GM11168 (cell line): Measurements from ENCODE around the gene BIN1.

Source experiments
- in situ Hi-C: fragments of 300-500 bp; cut with MboI; formaldehyde crosslinking; loops from one replicate; pipeline ENCODE4 v1.12.0; 2022; ENCODE audit warnings: low sequenced_read_pairs; ENCODE audit not compliant: unreplicated experiment

The BIN1 gene

GRCh38 chr2:127052057-127052770, 54.7 kb downstream of the BIN1 start:
- in situ Hi-C loops, result no loop called here

- in situ Hi-C loops, result no loop called here
These were observed 55.6 kb downstream of the BIN1 start for GRCh38 chr2:127051116-127052056.

GRCh38 chr2:127050803-127051115, 56.2 kb downstream of the BIN1 start:
- in situ Hi-C loops, result no loop called here

- in situ Hi-C loops, result no loop called here
These were observed 56.8 kb downstream of the BIN1 start for GRCh38 chr2:127049927-127050802.

GRCh38 chr2:127048969-127049897, 57.7 kb downstream of the BIN1 start:
- in situ Hi-C loops, result no loop called here

- in situ Hi-C loops, result no loop called here
These were observed 58.4 kb downstream of the BIN1 start for GRCh38 chr2:127048618-127048935.

GRCh38 chr2:127047716-127048617, 59.0 kb downstream of the BIN1 start:
- in situ Hi-C loops, result no loop called here

- in situ Hi-C loops, result no loop called here
These were observed 59.9 kb downstream of the BIN1 start for GRCh38 chr2:127047054-127047453.

GRCh38 chr2:127046579-127046978, 60.4 kb downstream of the BIN1 start:
- in situ Hi-C loops, result no loop called here

- in situ Hi-C loops, result no loop called here
These were observed 61.0 kb downstream of the BIN1 start for GRCh38 chr2:127045792-127046501.

GRCh38 chr2:127044977-127045661, 61.8 kb downstream of the BIN1 start:
- in situ Hi-C loops, result no loop called here

- in situ Hi-C loops, result no loop called here
These were observed 62.7 kb downstream of the BIN1 start for GRCh38 chr2:127044165-127044718.

- in situ Hi-C loops, result no loop called here
These were observed 63.4 kb downstream of the BIN1 start for GRCh38 chr2:127043367-127044164.

GRCh38 chr2:127041259-127041970, 65.5 kb downstream of the BIN1 start:
- in situ Hi-C loops, result no loop called here

- in situ Hi-C loops, result no loop called here
These were observed 66.8 kb downstream of the BIN1 start for GRCh38 chr2:127040169-127040568.
